DLD1 (cell line): Measurements from ENCODE around the gene UQCRFS1.
"Not testable (repeated sequence)": the region's sequence is repeated elsewhere in the genome, so short reads cannot be mapped to it uniquely, and the experiment has no call there.

Experiments
- in situ Hi-C: cut with HindIII; loops from 2 replicates; pipeline ENCODE4 v1.10.0; 2017; ENCODE audit warnings: low sequenced_read_pairs

UQCRFS1 gene

DNA sequence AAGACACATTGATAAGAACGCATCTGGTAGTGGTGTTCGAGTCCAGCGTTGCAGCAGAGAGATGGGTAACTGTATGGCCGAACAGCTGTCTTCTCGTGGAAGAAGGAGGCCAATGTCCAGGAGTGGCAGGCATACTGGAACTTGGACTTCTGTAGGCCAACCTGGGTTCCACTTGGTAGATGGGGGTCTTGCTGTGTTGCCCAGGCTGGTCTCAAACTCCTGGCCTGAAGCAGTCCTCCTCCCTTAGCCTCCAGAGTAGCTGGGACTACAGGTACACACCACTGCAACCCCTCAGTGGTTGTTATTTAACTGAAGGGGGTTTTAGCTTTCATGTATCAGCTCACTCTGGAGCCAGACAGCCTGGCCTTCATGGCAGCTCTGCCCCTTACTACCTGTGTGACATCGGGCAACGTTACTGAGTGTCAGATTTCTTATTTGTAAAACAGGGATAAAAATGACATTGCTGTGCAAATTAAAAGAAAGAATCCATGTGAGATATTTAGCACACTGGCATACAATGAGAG lies 2.4 kb upstream of the UQCRFS1 start:
- in situ Hi-C loops, result no loop called here

DNA sequence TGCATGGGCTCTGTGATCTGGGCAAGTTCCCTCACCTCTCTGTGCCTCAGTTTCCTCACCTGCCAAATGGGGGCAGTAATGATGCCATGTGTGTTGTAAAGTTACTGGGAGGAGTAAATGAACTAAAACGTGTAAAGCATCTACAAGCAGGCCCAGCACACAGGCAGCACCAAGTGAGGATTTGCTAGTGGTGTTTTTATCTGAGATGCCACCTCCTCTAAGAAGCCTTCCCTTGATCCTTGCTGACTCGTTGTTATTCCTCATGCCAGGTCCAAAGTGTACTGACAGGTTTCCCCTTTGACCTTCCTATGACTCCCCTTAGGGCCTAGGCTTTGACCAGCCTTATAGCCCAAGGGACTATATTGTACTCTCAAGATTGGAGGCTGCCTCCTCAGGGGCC lies 1.5 kb upstream of the UQCRFS1 start:
- in situ Hi-C loops, result no loop called here

DNA sequence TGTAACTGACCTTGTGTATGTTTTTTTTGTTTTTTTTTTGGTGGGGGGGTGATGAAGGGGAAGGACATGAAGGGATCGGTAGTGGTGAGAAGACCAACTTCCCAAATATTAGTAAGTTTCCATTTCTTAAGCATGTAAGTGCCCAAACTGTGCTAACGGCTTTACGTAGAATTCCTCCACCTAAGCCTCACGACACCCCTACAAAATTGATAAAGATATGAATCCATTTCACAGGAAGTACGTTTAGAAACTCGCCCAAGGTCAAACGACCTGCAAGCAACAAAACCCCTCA lies 649 bp downstream of the UQCRFS1 start:
- in situ Hi-C loops, result no loop called here

- in situ Hi-C loops, result no loop called here
Measured at GRCh38 chr19:29211562-29212355, 1.2 kb downstream of the UQCRFS1 start.

- in situ Hi-C loops, result not testable (repeated sequence)
Measured at GRCh38 chr19:29211041-29211440, 1.9 kb downstream of the UQCRFS1 start.

- in situ Hi-C loops, result not testable (repeated sequence)
Measured at GRCh38 chr19:29210502-29210901, 2.4 kb downstream of the UQCRFS1 start.

- in situ Hi-C loops, result not testable (repeated sequence)
Measured at GRCh38 chr19:29207403-29208187, 5.4 kb downstream of the UQCRFS1 start.

GRCh38 chr19:29206453-29206852 lies 6.5 kb downstream of the UQCRFS1 start:
- in situ Hi-C loops, result no loop called here

GRCh38 chr19:29202281-29202680 lies 10.7 kb downstream of the UQCRFS1 start:
- in situ Hi-C loops, result no loop called here

DNA sequence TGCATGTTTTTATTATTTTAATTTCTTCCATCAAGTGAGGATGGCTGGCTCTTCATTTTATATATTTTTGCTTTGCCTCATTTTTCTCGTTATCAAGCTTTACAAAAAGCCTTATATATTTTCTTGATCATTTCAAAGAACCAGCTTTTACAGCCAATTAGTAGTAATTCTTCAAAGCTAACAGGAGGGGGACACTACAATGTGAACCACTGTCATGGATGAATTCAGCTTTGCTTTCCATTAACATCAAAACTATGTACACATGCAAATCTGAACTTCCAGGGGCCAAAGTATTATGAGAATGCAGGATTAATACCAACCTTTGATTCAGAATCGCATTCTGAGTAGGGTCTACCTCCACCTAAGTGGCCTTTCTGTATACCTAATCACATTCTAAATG lies 11.1 kb downstream of the UQCRFS1 start:
- in situ Hi-C loops, result no loop called here

GRCh38 chr19:29194658-29195057 lies 18.3 kb downstream of the UQCRFS1 start:
- in situ Hi-C loops, result no loop called here

DNA sequence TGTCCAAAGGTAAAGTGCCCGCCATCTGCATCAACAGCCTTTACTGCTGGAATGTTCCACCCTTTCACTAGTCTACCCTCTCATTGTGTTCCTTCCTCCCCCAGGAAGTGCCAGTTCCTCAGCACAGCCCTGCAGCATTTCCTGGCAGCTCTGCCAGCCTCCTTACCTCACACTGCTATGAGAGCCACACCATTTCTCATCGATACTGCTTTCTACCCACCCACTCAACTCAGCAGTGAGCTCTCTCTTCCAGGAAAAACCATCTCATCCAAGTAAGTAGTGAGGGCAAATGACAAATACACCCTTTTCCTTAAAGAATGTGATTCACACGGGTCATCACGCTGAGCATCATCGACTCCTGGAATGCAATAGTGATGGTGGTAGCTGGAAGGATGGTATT lies 19.8 kb downstream of the UQCRFS1 start:
- in situ Hi-C loops, result no loop called here

- in situ Hi-C loops, result no loop called here
Measured at GRCh38 chr19:29191005-29191404, 21.9 kb downstream of the UQCRFS1 start.

GRCh38 chr19:29189033-29189360 lies 24.0 kb downstream of the UQCRFS1 start:
- in situ Hi-C loops, result no loop called here

- in situ Hi-C loops, result no loop called here
Measured at GRCh38 chr19:29188289-29189032, 24.5 kb downstream of the UQCRFS1 start.

- in situ Hi-C loops, result no loop called here
Measured at GRCh38 chr19:29187676-29188075, 25.3 kb downstream of the UQCRFS1 start.

DNA sequence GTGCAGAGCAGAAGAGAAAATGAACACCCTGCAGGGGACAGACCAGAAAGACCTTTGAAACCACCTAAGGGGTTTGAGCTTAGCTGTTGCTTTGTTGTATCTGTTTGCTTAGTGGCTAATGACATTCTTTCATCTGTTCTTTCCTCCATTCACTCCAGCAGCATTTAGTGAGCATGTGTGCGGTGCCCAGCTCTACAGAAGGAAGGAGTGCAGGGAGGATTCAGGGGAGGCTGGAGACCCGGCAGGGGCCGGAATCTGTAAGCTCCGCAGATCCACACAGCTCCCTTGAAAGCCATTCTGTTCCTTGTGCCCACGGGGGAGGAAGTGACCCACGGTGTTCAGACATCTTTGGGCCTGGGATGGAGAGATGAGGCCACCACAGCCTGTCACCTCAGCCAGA lies 27.5 kb downstream of the UQCRFS1 start:
- in situ Hi-C loops, result no loop called here

DNA sequence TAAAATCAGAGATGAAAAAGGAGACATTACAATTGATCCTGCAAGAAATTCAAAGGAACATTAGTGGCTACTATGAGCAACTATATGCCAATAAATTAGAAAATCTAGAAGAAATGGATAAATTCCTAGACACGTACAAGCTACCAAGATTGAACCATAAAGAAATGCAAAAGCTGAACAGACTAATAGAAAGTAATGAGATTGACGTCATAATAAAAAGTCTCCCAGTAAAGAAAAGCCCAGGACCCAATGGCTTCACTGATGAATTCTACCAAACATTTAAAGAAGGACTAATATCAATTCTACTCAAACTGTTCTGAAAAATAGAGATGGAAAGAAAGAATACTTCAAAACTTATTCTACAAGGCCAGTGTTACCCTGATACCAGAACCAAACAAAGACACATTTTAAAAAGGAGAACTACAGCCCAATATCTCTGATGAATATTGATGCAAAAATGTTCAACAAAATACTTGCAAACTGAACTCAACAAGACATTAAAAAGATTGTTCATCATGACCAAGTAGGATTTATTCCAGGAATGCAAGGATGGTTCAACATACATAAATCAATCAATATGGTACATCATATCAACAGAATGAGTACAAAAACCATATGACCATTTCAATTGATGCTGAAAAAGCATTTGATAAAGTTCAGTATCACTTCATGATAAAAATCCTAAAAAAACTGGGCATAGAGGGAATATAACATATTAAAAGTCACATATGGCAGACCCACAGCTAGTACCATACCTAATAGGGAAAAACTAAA lies 35.8 kb downstream of the UQCRFS1 start:
- in situ Hi-C loops, result no loop called here

DNA sequence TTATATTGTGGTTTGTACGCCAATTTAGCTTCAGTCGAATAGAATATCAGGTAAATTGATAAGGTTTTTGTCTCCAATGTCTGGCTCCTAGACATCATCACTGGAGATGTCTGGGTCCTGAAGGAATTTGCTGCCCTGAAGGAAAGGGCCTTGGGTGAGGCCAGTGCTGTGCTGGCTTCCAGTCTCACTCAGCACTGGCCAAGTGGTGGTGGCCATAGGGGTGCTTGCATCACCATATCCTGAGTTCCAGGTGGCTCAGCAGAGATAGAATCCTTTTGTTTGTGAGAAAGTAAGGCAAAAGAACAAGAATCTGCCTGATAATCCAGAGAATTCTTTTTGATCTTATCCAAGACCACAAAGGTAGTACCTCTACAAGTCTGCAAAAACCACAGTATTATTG lies 39.1 kb downstream of the UQCRFS1 start:
- in situ Hi-C loops, result no loop called here

DNA sequence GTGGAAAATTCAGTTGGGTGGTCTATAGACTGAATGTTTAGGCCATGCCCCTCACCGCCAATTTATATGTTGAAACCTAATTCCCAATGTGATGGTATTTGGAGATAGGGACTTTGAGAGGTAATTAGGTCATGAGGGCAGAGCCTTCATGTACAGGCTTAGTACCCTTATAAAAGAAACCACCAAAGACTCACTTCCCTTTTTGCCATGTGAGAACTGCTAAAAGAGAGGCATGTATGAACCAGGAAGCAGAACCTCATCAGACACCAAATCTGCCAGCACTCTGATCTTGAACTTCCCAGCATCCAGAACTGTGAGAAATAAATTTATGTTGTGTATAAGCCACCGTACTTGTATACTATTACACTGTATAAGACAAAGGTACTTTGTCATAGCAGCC lies 40.6 kb downstream of the UQCRFS1 start:
- in situ Hi-C loops, result no loop called here

- in situ Hi-C loops, result no loop called here
Measured at GRCh38 chr19:29171525-29171924, 41.4 kb downstream of the UQCRFS1 start.
